H7 (cell line): Measurements from ENCODE around the gene IGF1R. TPM values are rescaled to one million over a fixed set of nuclear protein-coding genes. Genes with fewer than 3 reads are reported as not detected.

Experiments used
- DNase-seq: peaks from one replicate; pipeline ENCODE4 v3.0.0; 2012
- H3K27me3 ChIP-seq: 2 replicates; pipeline ENCODE4 v1.6.0; 2011; ENCODE audit warnings: mild to moderate bottlenecking, low read length; ENCODE audit not compliant: control insufficient read depth, insufficient read depth
- H3K36me3 ChIP-seq: replicated peaks from 2 replicates; pipeline ENCODE4 v1.5.1; 2011; ENCODE audit warnings: low read length; ENCODE audit not compliant: control insufficient read depth, insufficient read depth
- H3K4me3 ChIP-seq: 2 replicates; pipeline ENCODE4 v1.5.1; 2011; ENCODE audit warnings: low read depth, mild to moderate bottlenecking, control low read depth, low read length, moderate library complexity; ENCODE audit not compliant: insufficient read depth
- total RNA-seq: library from RNA; depleted of rRNA; stranded (reverse); fragments of >200 nt; shearing (Covaris generic); gene quantifications from 2 replicates; pipeline ENCODE4 v1.2.3, GENCODE V29; 2014

The IGF1R gene
- total RNA-seq, 1 experiment from 2014 or later: 33.0 TPM

DNA sequence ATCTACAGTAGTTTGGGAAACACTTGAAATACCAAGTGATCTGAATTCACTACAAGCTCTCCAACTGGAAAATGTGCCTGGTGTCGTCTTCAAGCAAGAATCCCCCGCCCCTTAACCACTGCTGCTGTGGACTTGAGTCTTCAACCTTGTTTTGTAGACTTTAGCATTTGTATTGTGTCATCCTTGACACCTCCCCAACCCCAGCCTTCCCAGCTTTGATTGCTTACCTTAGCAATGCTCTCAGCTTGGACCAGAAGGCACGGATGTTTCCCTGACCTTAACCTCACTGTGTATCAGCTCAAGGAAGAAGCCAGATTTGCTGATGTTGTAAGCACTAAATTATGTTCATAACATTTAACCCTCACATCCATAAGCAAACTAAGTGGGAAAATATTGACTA, 146.4 kb downstream of the IGF1R start:
- no peak overlapping the region for H3K4me3 ChIP-seq
- no peak for DNase-seq
- H3K27me3 ChIP-seq: no peaks in the 10 kb centered on the region
- no peaks in the 10 kb centered on the region for H3K36me3 ChIP-seq

GRCh38 chr15:98795980-98796379, 147.6 kb downstream of the IGF1R start:
- H3K36me3 ChIP-seq: no peaks in the 10 kb centered on the region
- H3K27me3 ChIP-seq: no peaks in the 10 kb centered on the region
- H3K4me3 ChIP-seq: no peak overlapping the region
- DNase-seq: no peak

DNA sequence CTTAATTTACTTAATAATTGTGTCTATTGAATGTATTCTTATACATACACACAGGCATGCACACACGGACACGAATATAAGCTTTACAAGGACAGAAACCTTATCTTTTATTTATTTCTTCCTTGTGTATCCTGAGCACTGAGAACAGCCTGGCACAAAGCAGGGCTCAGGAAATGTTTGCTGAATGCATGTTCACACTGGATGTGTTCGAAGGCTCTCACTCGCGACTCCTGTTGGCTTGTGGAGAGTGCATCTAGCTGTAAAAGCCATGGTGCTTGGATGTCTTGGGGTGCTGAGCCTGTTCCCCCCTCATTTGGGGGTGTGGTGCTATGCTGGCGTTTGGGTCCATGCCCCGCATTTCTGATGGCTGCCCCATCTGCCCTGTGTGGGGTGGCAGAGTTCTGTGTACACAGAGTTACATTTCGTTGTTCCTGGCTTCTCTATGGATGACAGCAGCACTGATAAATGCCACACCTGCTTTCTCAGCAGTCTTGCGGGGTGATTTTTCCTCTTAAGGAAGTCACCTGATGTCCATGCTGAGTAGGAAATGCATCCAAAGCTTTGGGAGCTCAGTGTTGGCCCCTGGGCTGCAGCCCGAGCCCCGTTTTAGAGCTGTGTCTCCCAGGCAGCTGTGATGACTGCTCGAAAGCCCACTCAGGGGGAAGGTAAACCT, 148.5 kb downstream of the IGF1R start:
- no peaks in the 10 kb centered on the region for H3K27me3 ChIP-seq
- DNase-seq: no peak
- H3K36me3 ChIP-seq: no peaks in the 10 kb centered on the region

GRCh38 chr15:98798375-98798893, 150.1 kb downstream of the IGF1R start:
- DNase-seq: no peak
- no peaks in the 10 kb centered on the region for H3K36me3 ChIP-seq
- H3K27me3 ChIP-seq: no peaks in the 10 kb centered on the region
- no peak overlapping the region for H3K4me3 ChIP-seq

More for the DNA sequence above, 148.5 kb downstream of the IGF1R start:
- H3K4me3 ChIP-seq: no peak overlapping the region

- DNase-seq: peak; percentile 59
- Histone ChIP-seq H3K27me3 (no peaks in the 10 kb centered on the region), H3K4me3 (no peak overlapping the region), H3K36me3 (no peaks in the 10 kb centered on the region)
Measured at GRCh38 chr15:98799461-98800390, 151.4 kb downstream of the IGF1R start.

DNA sequence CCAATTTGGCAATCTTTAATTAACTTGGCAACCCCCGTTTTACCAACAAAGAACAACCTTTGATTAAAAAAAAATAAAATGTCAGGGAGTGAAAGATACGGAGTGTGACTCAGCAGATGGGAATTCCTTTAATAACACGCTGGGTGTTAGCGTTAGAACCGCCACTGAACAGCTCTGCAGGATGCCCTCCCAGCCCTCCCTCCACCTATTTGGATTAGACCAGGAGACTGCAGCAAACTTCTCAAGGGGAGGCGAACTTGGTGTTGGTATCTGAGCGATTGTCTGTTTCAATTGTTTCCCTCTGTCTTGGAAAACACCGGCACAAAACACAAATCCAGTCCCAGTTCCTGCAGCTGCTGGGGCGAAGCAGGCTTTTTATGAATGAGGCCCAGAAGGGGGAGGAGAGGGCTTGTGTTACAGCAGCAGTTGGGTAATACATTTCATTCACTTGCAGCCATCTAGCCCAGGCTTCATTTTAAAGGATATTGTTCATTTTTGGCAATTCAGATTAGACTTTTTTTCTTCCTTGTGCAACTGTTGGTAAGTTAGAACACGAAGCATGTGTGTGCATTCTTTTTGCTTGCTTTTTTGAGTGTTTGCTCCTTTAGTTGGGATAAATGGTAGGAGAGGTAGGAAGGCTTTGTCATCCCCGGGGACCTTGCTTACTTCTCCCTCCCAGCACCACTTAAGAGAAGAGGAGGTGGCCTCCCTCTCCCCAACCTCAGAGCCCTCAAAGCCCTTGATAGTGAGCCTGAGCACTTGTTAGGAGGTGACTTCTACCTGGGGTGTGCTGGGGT, 152.3 kb downstream of the IGF1R start:
- Histone ChIP-seq H3K27me3 (no peaks in the 10 kb centered on the region), H3K36me3 (no peaks in the 10 kb centered on the region), H3K4me3 (no peak overlapping the region)
- peak; percentile 49 for DNase-seq

DNA sequence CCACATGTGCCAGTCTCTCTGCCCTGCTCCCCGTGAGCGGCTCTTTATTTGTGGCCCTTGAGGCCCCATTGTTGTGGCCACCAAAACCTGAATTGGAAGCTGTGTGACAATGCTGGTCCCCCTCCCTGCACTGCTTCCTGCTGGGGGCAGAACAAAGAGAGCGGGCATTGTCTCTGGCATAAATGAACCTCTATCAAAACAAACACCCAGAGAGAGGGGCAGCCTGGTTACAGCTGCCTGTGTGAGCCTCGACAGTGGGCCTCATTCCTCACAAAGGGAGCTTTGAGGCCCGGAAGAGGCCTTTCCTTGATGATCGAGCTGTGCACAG, 152.9 kb downstream of the IGF1R start:
- Histone ChIP-seq H3K4me3 (no peak overlapping the region), H3K36me3 (no peaks in the 10 kb centered on the region), H3K27me3 (no peaks in the 10 kb centered on the region)
- peak; percentile 25 for DNase-seq

- DNase-seq: no peak
- no peaks in the 10 kb centered on the region for H3K27me3 ChIP-seq
- no peaks in the 10 kb centered on the region for H3K36me3 ChIP-seq
- no peak overlapping the region for H3K4me3 ChIP-seq
Measured at GRCh38 chr15:98802187-98802586, 153.8 kb downstream of the IGF1R start.

GRCh38 chr15:98803228-98804056, 155.1 kb downstream of the IGF1R start:
- Histone ChIP-seq H3K4me3 (no peak overlapping the region), H3K36me3 (no peaks in the 10 kb centered on the region), H3K27me3 (no peaks in the 10 kb centered on the region)
- no peak for DNase-seq

DNA sequence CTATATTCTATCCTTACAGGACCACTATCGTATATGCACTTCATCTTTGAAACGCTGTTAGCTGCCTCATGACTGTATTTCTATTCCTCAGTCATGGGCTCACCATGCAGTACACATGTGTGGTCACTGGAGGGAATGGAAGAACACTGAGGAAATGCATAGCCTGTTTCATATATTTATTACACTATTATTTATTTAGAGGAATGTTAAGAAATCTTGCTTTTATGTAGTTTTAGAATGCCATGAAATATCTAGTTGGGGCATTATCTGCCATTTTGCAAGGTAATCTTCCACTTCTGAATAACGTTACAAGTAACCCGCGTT, 155.7 kb downstream of the IGF1R start:
- Histone ChIP-seq H3K4me3 (no peak overlapping the region), H3K36me3 (no peaks in the 10 kb centered on the region), H3K27me3 (no peaks in the 10 kb centered on the region)
- DNase-seq: no peak

DNA sequence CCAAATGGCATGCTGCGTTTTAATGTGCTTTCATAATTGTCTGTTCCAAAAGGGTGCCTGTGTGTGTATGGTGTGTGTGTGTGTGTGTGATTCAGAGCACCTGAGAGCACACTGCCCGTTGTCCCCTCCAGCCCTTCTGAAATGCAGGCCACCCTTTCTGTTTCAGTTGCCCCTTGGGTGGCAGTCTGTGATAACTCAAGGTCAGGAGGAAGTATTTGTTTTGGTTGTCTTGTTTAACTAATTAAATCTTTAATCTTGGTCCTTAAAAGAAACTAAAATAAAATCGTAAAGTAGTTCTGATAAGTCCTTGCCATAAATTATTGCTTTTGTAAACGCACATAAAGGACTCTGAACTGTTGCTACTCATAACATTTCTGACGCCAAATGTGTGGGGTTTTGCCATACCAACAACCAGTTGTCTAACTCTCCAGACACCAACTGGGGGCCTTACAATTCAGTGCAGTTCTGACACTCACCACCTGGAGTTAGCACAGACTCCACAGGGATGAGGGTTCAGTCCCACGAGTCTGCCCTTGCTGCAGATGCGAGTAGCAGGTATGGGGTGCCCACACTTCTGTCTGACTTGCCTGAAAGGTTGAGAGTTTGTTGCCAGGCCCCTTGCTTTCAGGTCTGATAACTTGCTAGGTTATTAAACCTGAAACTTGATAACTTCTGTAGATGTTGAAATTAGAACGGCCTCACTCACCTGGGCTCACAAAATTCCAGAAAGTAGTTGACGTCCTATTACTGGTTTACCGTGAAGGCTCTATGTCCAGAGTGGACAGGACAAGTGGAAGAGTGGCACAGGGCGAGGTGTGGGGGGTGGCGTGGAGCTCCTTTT, 157.3 kb downstream of the IGF1R start:
- DNase-seq: peak; percentile 35
- H3K36me3 ChIP-seq: no peaks in the 10 kb centered on the region
- no peak overlapping the region for H3K4me3 ChIP-seq
- H3K27me3 ChIP-seq: no peaks in the 10 kb centered on the region

DNA sequence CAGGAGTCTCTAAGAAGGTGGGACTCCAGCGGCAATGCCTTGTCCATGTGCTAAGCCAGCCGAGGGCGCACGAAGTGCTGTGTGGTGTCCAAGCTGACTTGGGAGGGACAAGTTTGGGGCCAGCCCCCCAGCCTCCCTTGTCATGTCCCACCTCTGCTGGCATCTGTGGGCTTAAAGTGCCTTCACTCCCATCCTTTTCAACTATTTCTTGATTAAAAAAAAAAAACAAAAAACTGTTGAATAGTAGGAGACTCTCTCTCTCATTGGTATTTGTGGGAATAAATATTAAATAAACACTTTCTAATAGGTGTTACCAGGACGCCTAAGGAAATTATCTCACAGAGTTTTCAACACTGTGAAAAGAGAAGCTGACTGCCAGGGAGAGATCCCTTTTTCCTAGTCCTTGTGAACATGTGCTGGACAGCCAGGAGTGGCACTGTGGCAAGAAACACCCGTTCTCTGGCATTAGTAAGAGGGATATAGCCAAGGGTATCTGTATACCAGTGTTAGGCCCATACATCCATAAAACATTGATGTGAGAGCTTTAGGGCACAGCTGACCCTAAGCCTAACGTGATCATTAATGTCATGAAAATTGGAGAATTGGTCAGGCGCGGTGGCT, 158.0 kb downstream of the IGF1R start:
- Histone ChIP-seq H3K36me3 (no peaks in the 10 kb centered on the region), H3K4me3 (no peak overlapping the region), H3K27me3 (no peaks in the 10 kb centered on the region)
- no peak for DNase-seq

DNA sequence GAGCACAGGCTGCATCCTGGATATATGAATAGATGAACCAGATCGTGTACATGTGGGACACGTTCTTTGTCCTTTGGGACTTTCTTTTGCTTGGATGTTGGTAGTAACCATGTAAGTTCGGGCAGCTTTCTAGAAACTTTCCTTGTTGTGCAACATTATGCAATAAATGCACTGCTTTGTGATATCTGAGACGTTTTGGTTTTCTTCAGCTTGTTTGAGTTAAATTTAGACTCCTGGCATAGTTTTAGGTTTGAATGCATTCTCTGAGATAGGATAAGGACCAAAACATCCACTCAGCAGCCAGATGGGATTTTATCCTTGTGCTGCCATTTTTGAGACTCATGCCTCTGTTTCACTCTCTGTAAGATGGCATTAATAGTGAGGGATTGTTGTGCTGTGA, 158.9 kb downstream of the IGF1R start:
- Histone ChIP-seq H3K36me3 (no peaks in the 10 kb centered on the region), H3K4me3 (no peak overlapping the region), H3K27me3 (no peaks in the 10 kb centered on the region)
- DNase-seq: no peak
